GM18909 (cell line): ENCODE measurements around the gene HACD1.
"Not testable (repeated sequence)": the region's sequence is repeated elsewhere in the genome, so short reads cannot be mapped to it uniquely, and the experiment has no call there.

Source experiments
- ATAC-seq: cut with Tn5 transposase; IDR thresholded peaks from one replicate; pipeline ENCODE4 v1.9.1; 2021; ENCODE audit warnings: mild to moderate bottlenecking; ENCODE audit not compliant: unreplicated experiment, poor library complexity

Gene HACD1

DNA sequence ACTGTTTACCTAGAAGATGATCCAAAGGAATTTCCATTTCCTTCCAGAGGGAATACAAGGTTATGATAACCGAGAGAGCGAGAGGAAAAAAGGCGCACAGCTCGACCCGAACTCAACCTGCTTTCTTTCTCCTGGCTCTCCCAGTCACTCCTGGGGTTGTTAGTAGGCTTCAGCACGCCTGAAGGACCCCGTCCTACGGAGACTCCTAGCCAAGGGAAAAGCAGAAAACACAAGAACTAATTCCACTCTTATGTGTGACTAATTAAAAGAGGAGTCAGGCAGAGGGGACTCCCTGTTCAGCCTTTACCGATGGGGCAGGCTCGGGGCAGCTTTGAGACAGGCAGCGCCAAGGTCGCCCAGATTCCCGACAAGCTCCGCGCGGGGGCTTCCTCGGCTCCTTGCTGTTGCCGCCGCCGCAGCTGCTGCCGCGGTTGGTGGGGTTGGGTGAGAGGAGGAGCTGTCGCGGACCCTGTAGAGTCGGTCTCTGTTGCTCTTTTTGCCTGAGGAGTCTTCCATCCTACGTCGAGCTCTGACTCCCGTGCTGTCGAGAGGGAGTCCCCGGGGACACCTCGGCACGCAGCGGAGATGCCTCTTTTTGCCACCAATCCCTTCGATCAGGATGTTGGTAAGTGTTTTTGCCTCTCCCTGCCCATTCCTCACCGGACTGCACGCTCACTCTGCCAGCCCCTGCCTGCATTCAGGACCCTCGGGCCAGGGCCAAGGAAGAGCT, 26.7 kb upstream of the HACD1 start, which contains the start of gene STAM:
TSS of gene STAM (plus strand) at position 397 of the 730 bp plus-strand sequence. CDS start at position 586, 189 bp downstream.
- peak; percentile 88 for ATAC-seq

DNA sequence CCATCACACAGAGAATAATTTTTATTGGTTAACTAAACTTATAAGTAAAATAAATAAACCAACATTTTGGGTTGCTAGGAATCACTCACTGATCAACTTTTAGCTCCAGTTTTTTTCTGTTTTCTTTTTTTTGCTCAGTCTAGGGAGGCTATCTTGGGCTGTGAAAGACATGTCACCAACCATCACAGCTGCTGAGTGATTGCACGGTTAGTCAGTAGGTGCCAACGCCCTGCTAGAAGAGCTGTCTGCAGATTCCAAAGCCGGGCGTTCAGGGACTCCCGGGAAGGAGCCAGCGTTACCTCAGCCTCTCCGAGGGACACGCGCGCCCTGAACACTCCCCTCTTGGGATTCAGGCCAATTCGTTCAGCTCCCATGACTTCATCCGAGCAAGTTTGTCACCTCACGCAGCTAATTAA, 26.2 kb upstream of the HACD1 start:
- ATAC-seq, result peak; percentile 29

DNA sequence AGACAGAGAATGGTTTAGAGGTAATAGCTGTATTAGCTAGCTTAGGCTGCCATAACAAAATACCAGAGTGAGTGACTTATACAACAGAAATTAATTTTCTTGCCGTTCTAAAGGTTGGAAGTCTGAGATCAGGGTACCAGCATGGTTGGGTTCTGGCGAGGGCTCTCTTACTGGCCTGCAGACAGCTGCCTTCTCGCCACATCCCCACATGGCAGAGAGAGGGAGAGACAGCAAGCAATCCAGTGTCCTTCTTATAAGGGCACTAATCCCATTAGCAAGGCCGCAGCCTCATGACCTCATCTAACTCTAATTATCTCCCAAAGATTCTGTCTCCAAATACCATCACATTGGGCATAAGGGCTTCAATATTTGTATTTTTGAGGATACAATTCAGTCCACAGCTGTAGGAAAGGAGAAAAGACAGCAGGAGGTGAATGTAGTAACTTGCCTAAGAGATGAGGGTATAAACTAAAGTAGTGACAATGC, 23.2 kb upstream of the HACD1 start:
- ATAC-seq, result no peak

DNA sequence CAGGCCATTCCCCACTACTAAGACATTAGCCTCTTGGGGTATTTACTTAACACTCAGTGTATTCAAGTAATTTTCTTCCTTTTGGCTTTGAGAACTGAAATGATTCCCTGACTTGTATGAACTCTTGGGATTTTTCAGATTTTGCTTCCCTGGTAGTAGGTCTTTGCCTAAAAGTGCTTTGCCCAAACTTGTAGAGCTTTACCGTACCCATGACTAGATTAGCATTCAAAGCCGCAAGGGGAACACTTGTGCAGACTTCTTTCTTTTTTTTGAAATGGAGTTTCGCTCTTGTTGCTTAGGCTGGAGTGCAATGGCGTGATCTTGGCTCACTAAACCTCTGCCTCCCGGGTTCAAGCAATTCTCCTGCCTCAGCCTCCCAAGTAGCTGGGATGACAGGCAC, 20.7 kb upstream of the HACD1 start:
- no peak for ATAC-seq

DNA sequence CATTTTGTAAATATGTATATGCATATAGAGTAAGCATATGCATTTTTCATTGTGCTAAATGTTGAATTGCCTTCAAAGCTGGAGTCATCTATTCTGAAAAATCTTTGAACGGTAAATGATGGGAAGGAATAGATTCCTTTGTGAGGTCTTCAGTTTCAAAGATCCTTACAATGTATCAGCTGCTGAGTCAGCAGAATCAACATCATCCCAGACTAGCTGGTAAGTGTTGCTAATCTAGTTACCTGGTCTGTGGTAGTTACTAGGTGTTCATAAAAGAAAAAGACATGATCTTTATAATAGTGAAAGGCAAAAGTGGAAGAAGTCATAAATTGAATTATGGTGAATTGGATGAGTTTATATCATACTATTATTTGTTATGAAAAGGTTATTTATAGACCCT, 16.2 kb upstream of the HACD1 start:
- ATAC-seq, result no peak

DNA sequence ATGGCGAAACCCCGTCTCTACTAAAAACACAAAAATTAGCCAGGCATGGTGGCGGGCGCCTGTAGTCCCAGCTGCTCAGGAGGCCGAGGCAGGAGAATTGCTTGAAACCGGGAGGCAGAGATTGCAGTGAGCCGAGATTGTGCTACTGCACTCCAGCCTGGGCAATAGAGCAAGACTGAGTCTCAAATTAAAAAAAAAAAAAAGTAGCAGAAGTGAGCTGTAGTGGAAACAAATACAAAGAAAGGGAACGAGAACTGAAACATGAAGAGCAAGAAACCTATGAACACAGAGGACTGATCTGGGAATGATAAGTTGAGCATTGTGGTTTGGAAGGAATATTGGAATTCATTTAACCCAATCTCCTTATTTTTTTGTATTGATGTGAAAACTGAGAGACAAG, 15.4 kb upstream of the HACD1 start:
- not testable (repeated sequence) for ATAC-seq

DNA sequence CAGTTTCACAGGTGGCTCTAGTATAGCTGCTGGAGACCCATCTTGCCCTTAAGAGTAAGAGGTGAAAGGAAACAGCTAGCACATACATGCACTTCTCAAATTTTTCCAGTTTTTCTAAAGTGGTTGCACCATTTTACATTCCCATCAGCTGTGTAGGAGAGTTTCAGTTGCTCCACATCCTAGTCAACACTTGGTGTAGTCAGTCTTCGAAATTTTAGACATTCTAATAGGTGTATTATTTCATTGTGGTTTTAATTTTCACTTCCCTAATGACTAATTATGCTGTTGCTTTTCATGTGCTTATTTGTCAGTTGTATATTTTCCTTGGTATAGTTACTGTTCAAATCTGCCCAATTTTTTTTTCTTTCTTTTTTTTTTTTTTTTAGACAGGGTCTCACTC, 9.5 kb upstream of the HACD1 start:
- no peak for ATAC-seq

DNA sequence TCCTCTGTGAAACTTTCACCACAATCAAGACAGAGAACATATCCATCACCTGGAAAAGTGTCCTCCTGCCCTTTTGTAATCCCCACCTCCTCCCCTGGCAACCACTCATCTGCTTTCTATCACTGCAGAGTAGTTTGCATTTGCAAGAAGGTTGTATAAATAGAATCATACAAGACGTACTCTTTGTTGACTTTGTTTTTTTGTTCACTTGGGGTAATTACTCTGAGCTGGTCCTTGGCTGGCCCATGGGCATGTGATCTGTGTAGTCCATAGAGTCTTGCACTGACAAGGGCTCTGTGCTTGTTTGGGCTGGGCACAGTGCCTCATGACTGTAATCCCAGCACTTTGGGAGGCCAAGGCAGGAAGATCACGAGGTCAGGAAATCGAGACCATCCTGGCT, 7.8 kb upstream of the HACD1 start:
- no peak for ATAC-seq

DNA sequence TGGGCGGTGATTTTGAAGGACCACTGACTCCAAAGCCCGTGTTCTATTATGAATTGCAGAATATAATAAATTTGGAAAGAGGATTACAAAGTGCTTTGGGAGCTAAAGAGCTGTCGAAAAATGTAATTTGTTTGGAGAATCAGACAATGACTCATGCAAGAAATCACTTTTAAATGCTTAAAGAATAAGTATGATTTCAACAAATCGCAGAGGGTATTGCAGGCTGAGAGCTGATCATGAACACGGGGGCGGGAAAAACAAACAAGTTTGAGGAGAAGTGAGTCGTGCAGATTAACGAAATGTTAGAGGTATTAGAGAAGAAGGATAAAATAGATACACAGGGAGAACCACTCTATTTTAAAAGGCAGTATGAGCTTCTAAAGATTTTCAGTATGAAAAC, 4.9 kb upstream of the HACD1 start:
- no peak for ATAC-seq

DNA sequence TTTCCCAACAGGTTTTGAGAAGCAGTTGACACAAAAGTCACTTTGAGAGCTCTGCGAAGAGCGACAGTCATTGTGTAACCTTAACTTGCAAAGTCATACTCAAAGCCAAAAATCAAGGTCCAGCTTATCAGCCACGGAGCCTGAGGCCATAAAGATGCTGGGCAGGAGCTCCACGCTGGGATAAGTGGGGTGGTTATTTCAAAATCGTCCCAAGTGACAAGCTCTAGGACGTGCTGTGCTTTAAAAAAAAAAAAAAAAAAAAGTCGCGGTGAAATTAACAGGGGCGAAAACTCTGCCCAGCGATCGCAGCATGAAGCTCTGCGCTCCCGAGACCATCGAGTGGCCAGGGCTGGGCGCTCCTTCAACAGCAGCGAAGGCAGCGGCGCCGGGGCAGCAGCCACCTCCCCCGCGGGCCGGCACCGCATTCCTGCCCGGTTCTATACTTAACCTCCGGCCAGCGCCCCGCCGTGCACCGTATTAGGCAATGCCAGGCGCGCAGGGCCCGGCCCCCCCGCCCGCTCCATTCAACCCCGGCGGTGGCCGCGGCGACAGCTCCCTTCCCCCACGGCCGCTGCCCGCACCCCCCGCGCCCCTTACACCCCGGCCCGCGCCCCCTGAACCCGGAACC, 657 bp downstream of the HACD1 start:
- peak; percentile 58 for ATAC-seq

DNA sequence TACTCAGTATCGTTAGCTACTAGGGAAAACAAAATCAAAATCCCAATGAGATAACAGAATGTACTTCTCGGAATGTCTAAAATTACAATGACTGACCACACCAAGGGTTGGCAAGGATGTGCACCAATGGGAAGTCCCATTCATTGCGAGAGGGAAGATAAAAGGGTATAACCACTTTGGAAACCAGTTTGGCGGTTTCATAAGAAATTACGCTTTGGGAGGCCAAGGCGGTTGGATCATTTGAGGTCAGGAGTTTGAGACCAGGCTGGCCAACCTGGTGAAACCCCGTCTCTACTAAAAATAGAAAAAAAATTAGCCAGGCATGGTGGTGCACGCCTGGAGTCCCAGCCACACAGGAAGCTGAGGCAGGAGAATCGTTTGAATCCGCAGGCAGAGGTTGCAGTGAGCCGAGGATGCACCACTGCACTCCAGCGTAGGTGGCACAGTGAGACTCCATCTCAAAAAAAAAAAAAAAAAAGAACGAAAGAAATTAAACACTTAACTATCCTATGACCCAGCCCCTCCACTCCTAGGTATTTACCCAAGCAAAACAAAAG, 7.6 kb downstream of the HACD1 start:
- no peak for ATAC-seq

DNA sequence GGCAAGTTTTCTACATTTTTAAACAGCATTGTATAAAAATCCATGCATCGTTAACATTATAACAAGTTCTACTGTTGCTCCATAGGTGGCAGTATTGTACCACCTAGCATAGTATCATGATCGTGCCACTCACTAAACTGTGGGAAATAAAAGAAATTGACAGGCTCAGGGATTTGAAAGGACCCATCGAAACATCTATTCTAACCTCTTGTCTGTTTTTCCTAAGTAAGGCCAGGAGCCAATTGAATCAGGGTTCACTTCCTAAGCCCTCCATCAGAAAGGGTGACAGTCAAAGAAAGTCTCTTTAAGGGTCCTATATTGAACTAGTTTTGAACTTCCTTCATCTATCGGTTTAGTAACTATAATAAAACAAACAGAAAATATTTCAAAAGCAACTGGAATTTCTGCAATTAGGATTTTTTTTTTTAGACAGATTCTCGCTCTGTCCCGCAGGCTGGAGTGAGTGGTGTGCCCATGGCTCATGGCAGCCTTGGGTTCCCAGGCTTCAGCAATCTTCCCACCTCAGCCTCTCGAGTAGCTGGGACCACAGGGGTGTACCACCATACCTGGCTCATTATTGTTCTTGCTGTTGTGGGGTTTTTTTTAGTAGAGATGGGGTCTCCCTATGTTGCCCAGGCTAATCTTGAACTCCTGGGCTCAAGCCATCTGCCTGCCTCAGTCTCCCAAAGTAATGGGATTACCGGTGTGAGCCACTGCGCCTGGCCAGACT, 9.4 kb downstream of the HACD1 start:
- peak; percentile 85 for ATAC-seq

DNA sequence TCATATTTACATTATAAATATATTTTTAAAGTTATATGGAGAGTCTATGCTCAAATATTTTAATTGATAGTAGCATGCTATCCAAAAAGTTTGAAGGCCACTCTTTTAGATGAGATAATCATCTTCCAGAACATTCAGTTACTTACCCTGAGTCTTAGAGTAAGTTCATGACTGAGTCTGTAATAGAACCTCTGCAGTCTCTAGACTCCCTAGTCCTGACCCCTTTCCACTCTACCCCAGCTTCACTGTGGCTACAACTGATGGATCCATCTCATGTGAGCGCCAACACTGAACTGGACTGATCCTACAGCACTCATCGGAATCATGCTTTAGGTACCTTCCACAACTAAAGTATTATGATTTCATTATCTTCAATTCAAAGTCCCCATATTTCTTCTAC, 10.1 kb downstream of the HACD1 start:
- ATAC-seq, result no peak

DNA sequence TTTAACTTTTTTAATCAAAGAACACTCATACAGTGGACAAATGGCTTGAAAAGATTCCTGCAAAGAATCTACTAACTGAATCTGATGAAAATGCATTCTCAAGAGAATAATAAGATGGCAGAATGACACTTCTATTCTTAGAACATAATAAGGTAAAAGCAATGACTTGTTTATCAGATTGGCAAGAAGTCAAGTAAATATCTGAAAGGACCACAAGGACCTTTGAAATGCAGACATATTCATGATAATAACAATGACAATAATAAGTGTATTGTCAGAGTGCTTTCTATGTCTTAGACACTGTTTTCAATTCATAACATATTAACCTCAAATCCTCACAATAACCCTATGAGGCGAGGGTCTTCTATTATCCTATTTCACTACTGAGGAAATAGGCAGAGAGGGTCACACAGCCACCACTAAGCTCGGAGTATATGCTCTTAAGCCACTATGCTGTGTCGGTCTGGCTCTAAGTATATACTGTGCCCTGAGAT, 10.6 kb downstream of the HACD1 start:
- no peak for ATAC-seq

DNA sequence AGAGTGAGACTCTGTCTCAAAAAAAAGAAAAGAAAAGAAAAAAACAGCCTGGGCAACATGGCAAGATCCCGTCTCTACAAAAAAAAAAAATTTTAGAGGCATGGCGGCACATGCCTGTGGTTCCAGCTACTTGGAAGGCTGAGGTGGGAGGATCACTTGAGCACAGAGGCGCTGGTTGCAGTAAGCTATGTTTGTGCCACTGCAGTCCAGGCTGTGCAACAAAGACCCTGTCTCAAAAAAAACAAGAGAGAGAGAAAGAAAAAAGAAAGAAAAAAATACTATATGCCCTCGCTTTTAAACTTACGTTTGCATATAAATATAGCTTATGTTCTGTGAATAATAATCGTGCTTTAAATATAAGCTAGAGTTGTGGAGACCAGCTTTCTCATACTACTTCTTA, 11.2 kb downstream of the HACD1 start:
- no peak for ATAC-seq

DNA sequence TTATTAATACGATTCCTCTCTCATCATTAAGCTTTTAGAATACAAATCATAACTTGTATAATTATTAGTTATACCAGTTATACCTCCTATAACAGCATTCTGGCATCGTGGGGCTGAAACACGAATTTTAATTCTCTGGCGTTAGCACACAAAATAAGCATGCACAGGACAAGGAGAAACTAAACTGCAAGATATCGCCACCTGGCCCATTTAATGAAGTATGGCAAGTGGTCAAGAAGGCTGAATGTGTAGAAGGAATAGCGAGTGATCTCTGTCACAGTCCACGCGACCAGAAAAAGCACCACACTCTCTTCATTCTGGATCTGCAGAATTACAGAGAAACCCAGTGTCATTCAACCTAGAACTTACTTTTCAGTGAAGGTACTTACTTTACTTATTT, 18.1 kb downstream of the HACD1 start:
- ATAC-seq, result no peak

DNA sequence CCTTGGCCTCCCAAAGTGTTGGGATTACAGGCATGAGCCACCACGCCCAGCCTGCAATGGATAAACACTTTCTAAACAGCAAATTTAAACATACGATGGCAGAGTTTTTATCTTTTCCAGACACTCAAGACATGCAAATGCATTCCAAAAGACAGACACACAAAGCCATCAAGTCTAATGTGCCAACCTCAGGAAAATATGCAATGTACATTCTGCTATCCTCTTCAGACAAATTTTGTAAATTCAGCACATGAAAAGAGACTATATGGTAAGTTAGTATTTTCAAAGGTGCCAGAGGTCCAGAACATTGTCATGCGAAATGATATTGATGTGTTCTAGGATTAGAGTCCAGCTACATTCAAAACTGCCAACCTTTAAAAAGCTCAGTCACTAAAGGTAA, 19.8 kb downstream of the HACD1 start:
- no peak for ATAC-seq

DNA sequence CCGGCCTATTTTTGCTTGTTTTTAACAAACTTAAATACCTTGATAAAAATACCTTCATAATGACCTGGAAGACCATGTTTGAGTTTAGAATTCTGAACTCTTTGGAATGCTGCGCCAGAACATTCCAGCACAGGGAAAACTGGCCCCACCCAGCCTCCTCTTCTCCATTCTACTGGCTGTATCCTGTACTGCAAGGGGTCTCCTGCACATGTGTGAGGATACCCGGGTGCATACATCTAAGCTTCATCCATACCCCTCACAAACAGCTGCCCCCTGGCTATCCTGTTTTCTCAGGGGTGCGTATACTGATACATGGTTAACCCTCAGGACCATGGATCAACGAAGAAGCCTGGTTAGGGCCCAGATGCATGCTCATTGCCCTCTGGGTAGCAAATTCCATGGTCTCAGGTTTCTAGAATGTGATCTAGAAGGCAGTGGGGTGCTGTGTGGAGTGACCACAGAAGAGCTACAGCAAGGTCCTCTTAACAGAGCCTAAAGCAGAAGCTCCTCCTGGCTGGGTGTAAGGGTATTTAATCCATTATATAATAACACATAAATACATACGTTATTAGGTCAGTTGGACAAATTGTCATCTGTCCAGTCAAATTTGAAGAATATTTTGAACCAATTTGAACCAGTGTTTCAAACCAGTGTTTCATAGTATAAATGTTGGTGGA, 26.1 kb downstream of the HACD1 start:
- ATAC-seq, result no peak

DNA sequence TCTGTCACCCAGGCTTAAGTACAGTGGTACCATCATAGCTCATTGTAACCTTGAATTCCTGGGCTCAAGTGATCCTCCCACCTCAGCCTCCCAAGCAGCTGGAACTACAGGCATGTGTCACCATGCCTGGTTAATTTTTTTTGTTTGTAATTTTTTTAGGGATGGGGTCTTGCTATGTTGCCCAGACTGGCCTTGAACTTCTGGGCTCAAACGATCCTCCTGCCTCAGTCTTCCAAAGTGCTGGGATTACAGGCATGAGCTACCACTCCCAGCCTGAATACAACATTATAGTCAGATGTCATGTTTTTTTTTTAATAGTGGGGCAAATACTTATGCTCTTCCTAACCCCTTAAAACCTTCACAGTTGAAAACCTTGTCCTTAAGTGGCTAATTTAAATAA, 27.9 kb downstream of the HACD1 start:
- not testable (repeated sequence) for ATAC-seq

DNA sequence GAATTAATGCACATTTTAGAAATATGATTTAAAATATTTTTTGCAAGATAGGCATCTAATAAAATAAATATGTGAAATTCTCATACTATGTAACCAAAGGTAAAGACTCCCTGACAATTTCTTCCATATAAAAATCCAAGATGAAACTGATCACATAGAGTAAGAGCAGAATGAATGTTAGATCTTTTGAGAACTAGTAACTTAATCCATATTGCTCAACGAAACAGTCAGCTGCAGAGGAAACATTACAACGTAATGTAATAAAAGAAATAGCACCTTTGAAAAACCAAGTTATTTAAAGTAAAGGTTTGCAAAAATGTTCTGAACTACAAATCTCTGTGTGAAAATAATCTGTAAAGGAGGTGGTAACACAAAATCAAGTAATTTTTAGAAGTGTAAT, 28.8 kb downstream of the HACD1 start:
- no peak for ATAC-seq
